Osteocyte (in vitro differentiated cells): ENCODE measurements around the gene RBFOX2. TPM values are rescaled to one million over a fixed set of nuclear protein-coding genes. Genes with fewer than 3 reads are reported as not detected.
A peak's percentile ranks its signal among the peaks of the same experiment; 100 is the strongest.

Source experiments
- DNase-seq: peaks from one replicate; pipeline ENCODE4 v3.0.0; 2021; ENCODE audit warnings: mixed read lengths; ENCODE audit not compliant: unreplicated experiment; ENCODE audit errors: extremely low spot score
- H3K27ac Mint-ChIP-seq: one replicate; pipeline ENCODE4 v1.8.0; 2021; ENCODE audit warnings: mild to moderate bottlenecking, mixed read lengths; ENCODE audit not compliant: unreplicated experiment
- H3K27me3 Mint-ChIP-seq: one replicate; pipeline ENCODE4 v1.8.0; 2021; ENCODE audit warnings: mixed read lengths; ENCODE audit not compliant: unreplicated experiment
- H3K36me3 Mint-ChIP-seq: one replicate; pipeline ENCODE4 v1.8.0; 2021; ENCODE audit warnings: mixed read lengths; ENCODE audit not compliant: unreplicated experiment
- H3K4me1 Mint-ChIP-seq: one replicate; pipeline ENCODE4 v1.8.0; 2021; ENCODE audit warnings: mixed read lengths; ENCODE audit not compliant: unreplicated experiment
- H3K4me3 Mint-ChIP-seq: one replicate; pipeline ENCODE4 v1.8.0; 2021; ENCODE audit warnings: mild to moderate bottlenecking, moderate library complexity, mixed read lengths; ENCODE audit not compliant: unreplicated experiment
- H3K9me3 Mint-ChIP-seq: one replicate; pipeline ENCODE4 v1.8.0; 2021; ENCODE audit warnings: mixed read lengths; ENCODE audit not compliant: unreplicated experiment
- total RNA-seq: library from RNA; stranded (reverse); gene quantifications from 2 replicates; pipeline ENCODE4 v1.2.1, GENCODE V29; 2021
- TF ChIP-seq, protein P1 (sequence below): fragments of 200-600 bp; sonication (generic); IDR thresholded peaks from 2 replicates; pipeline ENCODE4 v1.5.0; 2021; ENCODE audit warnings: antibody characterized with exemption, mild to moderate bottlenecking, moderate library complexity

RBFOX2 gene
- total RNA-seq, 1 donor from 2014 or later: 151 TPM

DNA sequence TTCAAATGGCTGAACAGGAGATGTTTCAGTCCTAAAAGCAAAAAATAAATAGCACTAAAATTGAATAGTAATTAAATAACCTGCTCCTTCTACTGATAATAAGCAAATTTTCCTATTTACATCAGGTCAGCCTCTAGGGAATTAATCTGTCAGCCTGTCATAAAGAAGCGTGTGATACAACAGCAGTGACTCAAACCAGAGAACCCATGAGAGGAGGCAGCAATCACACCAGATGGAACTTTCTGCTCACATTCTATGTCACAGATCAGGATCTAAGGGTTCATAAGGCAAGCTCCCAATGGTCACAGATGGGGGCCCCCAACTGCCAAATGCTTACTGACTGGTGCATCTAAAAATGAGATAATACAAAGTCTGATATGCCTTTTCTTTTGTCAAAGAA is 41.1 kb downstream of the RBFOX2 start:
- TF ChIP-seq, protein P1, sequence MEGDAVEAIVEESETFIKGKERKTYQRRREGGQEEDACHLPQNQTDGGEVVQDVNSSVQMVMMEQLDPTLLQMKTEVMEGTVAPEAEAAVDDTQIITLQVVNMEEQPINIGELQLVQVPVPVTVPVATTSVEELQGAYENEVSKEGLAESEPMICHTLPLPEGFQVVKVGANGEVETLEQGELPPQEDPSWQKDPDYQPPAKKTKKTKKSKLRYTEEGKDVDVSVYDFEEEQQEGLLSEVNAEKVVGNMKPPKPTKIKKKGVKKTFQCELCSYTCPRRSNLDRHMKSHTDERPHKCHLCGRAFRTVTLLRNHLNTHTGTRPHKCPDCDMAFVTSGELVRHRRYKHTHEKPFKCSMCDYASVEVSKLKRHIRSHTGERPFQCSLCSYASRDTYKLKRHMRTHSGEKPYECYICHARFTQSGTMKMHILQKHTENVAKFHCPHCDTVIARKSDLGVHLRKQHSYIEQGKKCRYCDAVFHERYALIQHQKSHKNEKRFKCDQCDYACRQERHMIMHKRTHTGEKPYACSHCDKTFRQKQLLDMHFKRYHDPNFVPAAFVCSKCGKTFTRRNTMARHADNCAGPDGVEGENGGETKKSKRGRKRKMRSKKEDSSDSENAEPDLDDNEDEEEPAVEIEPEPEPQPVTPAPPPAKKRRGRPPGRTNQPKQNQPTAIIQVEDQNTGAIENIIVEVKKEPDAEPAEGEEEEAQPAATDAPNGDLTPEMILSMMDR: no peak
- no peak overlapping the region for H3K4me3 Mint-ChIP-seq
- H3K4me1 Mint-ChIP-seq: peaks cover 47% of the 10 kb centered on the region
- DNase-seq: no peak
- H3K27ac Mint-ChIP-seq: no peak overlapping the region
- no peaks in the 10 kb centered on the region for H3K27me3 Mint-ChIP-seq
- no peaks in the 10 kb centered on the region for H3K9me3 Mint-ChIP-seq
- peaks cover 1% of the 10 kb centered on the region for H3K36me3 Mint-ChIP-seq

DNA sequence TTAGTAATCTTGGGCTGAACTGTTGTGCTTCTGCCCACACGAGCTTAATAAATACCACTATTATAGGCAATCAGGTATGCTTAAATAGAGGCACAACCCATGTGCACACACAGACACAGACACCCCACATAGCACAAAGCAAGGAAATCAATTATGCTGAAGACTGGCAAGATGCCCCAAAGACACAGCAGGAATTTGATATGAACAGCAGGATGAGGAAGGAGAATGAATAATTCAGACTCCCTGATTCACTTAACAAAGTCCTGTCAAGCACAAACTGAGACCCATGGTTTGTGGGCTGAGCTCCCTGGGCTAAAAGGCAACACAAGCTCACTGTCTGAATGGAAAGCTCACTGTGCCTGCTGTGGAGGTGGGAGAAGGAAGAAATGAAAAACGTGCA is 42.5 kb downstream of the RBFOX2 start:
- TF ChIP-seq, protein P1: no peak
- Mint-ChIP-seq H3K9me3 (no peaks in the 10 kb centered on the region), H3K27ac (peak overlapping the region; percentile 56), H3K4me3 (no peak overlapping the region), H3K27me3 (no peaks in the 10 kb centered on the region), H3K4me1 (peaks cover 55% of the 10 kb centered on the region), H3K36me3 (peaks cover 4% of the 10 kb centered on the region)
- DNase-seq: no peak

DNA sequence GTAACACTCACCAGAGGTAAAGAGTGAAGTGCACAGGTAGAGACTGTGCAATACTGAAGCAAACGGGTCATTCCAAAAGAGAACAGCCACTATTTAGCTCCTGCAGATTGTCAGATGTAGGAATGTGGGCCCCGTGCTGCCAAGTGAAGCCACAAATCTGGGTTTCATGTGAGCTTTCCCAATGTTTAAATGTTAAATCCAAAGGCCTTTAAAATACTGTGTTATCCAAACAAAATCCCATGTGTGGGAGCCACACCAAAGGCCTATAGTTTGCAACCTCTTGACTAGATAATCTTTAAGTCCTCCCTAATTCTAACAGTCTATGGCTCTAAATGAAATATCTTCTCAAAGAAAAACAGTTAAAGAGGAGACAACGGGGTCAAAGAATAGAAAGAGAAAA is 43.3 kb downstream of the RBFOX2 start:
- H3K4me1 Mint-ChIP-seq: peaks cover 55% of the 10 kb centered on the region
- H3K27me3 Mint-ChIP-seq: no peaks in the 10 kb centered on the region
- TF ChIP-seq, protein P1: no peak
- DNase-seq: no peak
- no peaks in the 10 kb centered on the region for H3K9me3 Mint-ChIP-seq
- H3K4me3 Mint-ChIP-seq: no peak overlapping the region
- peaks cover 4% of the 10 kb centered on the region for H3K36me3 Mint-ChIP-seq
- H3K27ac Mint-ChIP-seq: no peak overlapping the region

GRCh38 chr22:35984183-35985175 is 44.1 kb downstream of the RBFOX2 start:
- Mint-ChIP-seq H3K4me1 (peaks cover 56% of the 10 kb centered on the region), H3K36me3 (peaks cover 4% of the 10 kb centered on the region), H3K4me3 (no peak overlapping the region), H3K27ac (no peak overlapping the region), H3K27me3 (no peaks in the 10 kb centered on the region), H3K9me3 (no peaks in the 10 kb centered on the region)
- TF ChIP-seq, protein P1: no peak
- no peak for DNase-seq

DNA sequence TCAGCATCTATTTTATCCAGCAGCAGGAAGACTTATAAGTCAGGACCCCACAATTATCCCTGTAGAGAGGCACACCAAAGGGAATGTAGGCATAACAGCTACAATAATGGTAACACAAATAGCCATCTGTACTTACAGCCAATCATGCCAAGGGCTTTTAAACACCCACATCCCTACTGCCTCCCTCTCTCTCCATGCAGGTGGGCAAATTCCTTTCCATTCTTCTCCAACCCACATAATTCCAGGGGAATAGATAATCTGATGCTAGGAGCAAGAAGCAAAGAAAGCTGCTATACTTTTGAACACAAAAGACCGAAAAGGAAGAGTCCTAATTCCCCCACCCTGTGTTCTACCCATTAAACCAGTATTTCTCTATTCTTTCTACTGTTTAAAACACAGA is 46.7 kb downstream of the RBFOX2 start:
- Mint-ChIP-seq H3K36me3 (peaks cover 6% of the 10 kb centered on the region), H3K4me1 (peaks cover 62% of the 10 kb centered on the region), H3K9me3 (no peaks in the 10 kb centered on the region), H3K27ac (no peak overlapping the region), H3K4me3 (no peak overlapping the region), H3K27me3 (no peaks in the 10 kb centered on the region)
- TF ChIP-seq, protein P1: no peak
- DNase-seq: no peak
